HEK293 (cell line): ENCODE data around the gene EEF1AKMT3.

Experiments used
- BCL11B ChIP-seq: fragments of 450-650 bp; formaldehyde crosslinking; IDR thresholded peaks from 2 replicates; pipeline ENCODE4 v1.5.1; 2016; ENCODE audit warnings: low read depth, missing biosample characterization, missing genetic modification characterization
- GFI1B ChIP-seq: fragments of 450-650 bp; formaldehyde crosslinking; IDR thresholded peaks from 2 replicates; pipeline ENCODE4 v1.5.1; 2016; ENCODE audit warnings: missing biosample characterization, missing genetic modification characterization
- GLIS2 ChIP-seq: fragments of 450-650 bp; formaldehyde crosslinking; IDR thresholded peaks from 2 replicates; pipeline ENCODE4 v1.5.1; 2016; ENCODE audit warnings: missing biosample characterization, missing genetic modification characterization
- INSM2 ChIP-seq: fragments of 450-650 bp; formaldehyde crosslinking; IDR thresholded peaks from 2 replicates; pipeline ENCODE4 v1.5.1; 2016; ENCODE audit warnings: missing biosample characterization, missing genetic modification characterization
- MZF1 ChIP-seq: fragments of 450-650 bp; formaldehyde crosslinking; IDR thresholded peaks from 2 replicates; pipeline ENCODE4 v1.5.1; 2017; ENCODE audit warnings: missing biosample characterization, missing genetic modification characterization, borderline replicate concordance
- RBAK ChIP-seq: fragments of 450-650 bp; formaldehyde crosslinking; IDR thresholded peaks from 2 replicates; pipeline ENCODE4 v1.5.1; 2016; ENCODE audit warnings: missing biosample characterization, missing genetic modification characterization
- SALL2 ChIP-seq: fragments of 450-650 bp; formaldehyde crosslinking; IDR thresholded peaks from 2 replicates; pipeline ENCODE4 v1.5.0; 2017; ENCODE audit warnings: missing biosample characterization, mild to moderate bottlenecking, missing genetic modification characterization, borderline replicate concordance
- SP7 ChIP-seq: fragments of 450-650 bp; formaldehyde crosslinking; IDR thresholded peaks from 2 replicates; pipeline ENCODE4 v1.5.1; 2016; ENCODE audit warnings: missing biosample characterization, missing genetic modification characterization
- ZIC2 ChIP-seq: fragments of 450-650 bp; formaldehyde crosslinking; IDR thresholded peaks from 2 replicates; pipeline ENCODE4 v1.5.1; 2016; ENCODE audit warnings: missing biosample characterization, missing genetic modification characterization
- ZNF2 ChIP-seq: fragments of 450-650 bp; formaldehyde crosslinking; IDR thresholded peaks from 2 replicates; pipeline ENCODE4 v1.5.1; 2016; ENCODE audit warnings: missing biosample characterization, missing genetic modification characterization
- ZNF280C ChIP-seq: fragments of 450-650 bp; formaldehyde crosslinking; IDR thresholded peaks from 2 replicates; pipeline ENCODE4 v1.5.1; 2016; ENCODE audit warnings: missing biosample characterization, missing genetic modification characterization
- ZNF510 ChIP-seq: fragments of 450-650 bp; formaldehyde crosslinking; IDR thresholded peaks from 2 replicates; pipeline ENCODE4 v1.5.1; 2018; ENCODE audit warnings: mild to moderate bottlenecking, missing genetic modification characterization, missing biosample characterization; ENCODE audit not compliant: insufficient replicate concordance
- ZNF580 ChIP-seq: fragments of 450-650 bp; formaldehyde crosslinking; IDR thresholded peaks from 2 replicates; pipeline ENCODE4 v1.5.1; 2016; ENCODE audit warnings: missing biosample characterization, missing genetic modification characterization
- ZNF654 ChIP-seq: fragments of 450-650 bp; formaldehyde crosslinking; IDR thresholded peaks from 2 replicates; pipeline ENCODE4 v1.5.1; 2016; ENCODE audit warnings: low read depth, missing biosample characterization, missing genetic modification characterization
- ZNF692 ChIP-seq: fragments of 450-650 bp; formaldehyde crosslinking; IDR thresholded peaks from 2 replicates; pipeline ENCODE4 v1.5.1; 2016; ENCODE audit warnings: missing biosample characterization, missing genetic modification characterization
- ZNF707 ChIP-seq: fragments of 450-650 bp; formaldehyde crosslinking; IDR thresholded peaks from 2 replicates; pipeline ENCODE4 v1.5.1; 2016; ENCODE audit warnings: missing biosample characterization, missing genetic modification characterization
- ZNF776 ChIP-seq: fragments of 450-650 bp; formaldehyde crosslinking; IDR thresholded peaks from 2 replicates; pipeline ENCODE4 v1.5.0; 2017; ENCODE audit warnings: missing biosample characterization, missing genetic modification characterization, borderline replicate concordance
- TF ChIP-seq, protein P1 (sequence below): fragments of 450-650 bp; formaldehyde crosslinking; IDR thresholded peaks from 2 replicates; pipeline ENCODE4 v1.5.1; 2016; ENCODE audit warnings: missing biosample characterization, missing genetic modification characterization
- TF ChIP-seq, protein P2 (sequence below): fragments of 450-650 bp; IDR thresholded peaks from 2 replicates; pipeline ENCODE4 v1.5.1; 2018; ENCODE audit warnings: missing biosample characterization, mild to moderate bottlenecking, missing genetic modification characterization
- TF ChIP-seq, protein P3 (sequence below): fragments of 450-650 bp; formaldehyde crosslinking; IDR thresholded peaks from 2 replicates; pipeline ENCODE4 v1.5.1; 2017; ENCODE audit warnings: missing biosample characterization, missing genetic modification characterization
- TF ChIP-seq, protein P4 (sequence below): fragments of 450-650 bp; formaldehyde crosslinking; IDR thresholded peaks from 2 replicates; pipeline ENCODE4 v1.5.1; 2016; ENCODE audit warnings: missing biosample characterization, missing genetic modification characterization, low read depth
- TF ChIP-seq, protein P5 (sequence below): fragments of 450-650 bp; formaldehyde crosslinking; IDR thresholded peaks from 2 replicates; pipeline ENCODE4 v1.5.1; 2016; ENCODE audit warnings: missing biosample characterization, missing genetic modification characterization

The EEF1AKMT3 gene

GRCh38 chr12:57744194-57744776 is 28.1 kb upstream of the EEF1AKMT3 start (continued):
- TF ChIP-seq ZNF692 (tag by site-specific recombination) (peak; percentile 23), ZNF280C (no peak), ZNF580 (tag by site-specific recombination) (peak; percentile 54; the same call in 1 of the 2 replicates), INSM2 (peak; percentile 61), ZNF510 (tag by site-specific recombination) (no peak), RBAK (no peak), SP7 (tag by site-specific recombination) (peak; percentile 54; the same call in 1 of the 2 replicates), ZIC2 (tag by site-specific recombination) (no peak), GFI1B (tag by site-specific recombination) (no peak), ZNF776 (tag by site-specific recombination) (no peak), ZNF2 (tag by site-specific recombination) (no peak; the same call in 1 of the 2 replicates), BCL11B (tag by site-specific recombination) (no peak), ZNF707 (no peak), GLIS2 (tag by site-specific recombination) (no peak), SALL2 (no peak), ZNF654 (no peak), MZF1 (tag by site-specific recombination) (no peak)
- TF ChIP-seq, protein P1, sequence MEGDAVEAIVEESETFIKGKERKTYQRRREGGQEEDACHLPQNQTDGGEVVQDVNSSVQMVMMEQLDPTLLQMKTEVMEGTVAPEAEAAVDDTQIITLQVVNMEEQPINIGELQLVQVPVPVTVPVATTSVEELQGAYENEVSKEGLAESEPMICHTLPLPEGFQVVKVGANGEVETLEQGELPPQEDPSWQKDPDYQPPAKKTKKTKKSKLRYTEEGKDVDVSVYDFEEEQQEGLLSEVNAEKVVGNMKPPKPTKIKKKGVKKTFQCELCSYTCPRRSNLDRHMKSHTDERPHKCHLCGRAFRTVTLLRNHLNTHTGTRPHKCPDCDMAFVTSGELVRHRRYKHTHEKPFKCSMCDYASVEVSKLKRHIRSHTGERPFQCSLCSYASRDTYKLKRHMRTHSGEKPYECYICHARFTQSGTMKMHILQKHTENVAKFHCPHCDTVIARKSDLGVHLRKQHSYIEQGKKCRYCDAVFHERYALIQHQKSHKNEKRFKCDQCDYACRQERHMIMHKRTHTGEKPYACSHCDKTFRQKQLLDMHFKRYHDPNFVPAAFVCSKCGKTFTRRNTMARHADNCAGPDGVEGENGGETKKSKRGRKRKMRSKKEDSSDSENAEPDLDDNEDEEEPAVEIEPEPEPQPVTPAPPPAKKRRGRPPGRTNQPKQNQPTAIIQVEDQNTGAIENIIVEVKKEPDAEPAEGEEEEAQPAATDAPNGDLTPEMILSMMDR (tag by site-specific recombination), result no peak
- TF ChIP-seq, protein P2, sequence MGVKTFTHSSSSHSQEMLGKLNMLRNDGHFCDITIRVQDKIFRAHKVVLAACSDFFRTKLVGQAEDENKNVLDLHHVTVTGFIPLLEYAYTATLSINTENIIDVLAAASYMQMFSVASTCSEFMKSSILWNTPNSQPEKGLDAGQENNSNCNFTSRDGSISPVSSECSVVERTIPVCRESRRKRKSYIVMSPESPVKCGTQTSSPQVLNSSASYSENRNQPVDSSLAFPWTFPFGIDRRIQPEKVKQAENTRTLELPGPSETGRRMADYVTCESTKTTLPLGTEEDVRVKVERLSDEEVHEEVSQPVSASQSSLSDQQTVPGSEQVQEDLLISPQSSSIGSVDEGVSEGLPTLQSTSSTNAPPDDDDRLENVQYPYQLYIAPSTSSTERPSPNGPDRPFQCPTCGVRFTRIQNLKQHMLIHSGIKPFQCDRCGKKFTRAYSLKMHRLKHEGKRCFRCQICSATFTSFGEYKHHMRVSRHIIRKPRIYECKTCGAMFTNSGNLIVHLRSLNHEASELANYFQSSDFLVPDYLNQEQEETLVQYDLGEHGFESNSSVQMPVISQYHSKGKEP (tag by site-specific recombination), result 0 out of 2 replicates have a peak, but pooled peaks have one; percentile 22
- TF ChIP-seq, protein P3, sequence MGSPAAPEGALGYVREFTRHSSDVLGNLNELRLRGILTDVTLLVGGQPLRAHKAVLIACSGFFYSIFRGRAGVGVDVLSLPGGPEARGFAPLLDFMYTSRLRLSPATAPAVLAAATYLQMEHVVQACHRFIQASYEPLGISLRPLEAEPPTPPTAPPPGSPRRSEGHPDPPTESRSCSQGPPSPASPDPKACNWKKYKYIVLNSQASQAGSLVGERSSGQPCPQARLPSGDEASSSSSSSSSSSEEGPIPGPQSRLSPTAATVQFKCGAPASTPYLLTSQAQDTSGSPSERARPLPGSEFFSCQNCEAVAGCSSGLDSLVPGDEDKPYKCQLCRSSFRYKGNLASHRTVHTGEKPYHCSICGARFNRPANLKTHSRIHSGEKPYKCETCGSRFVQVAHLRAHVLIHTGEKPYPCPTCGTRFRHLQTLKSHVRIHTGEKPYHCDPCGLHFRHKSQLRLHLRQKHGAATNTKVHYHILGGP (tag by site-specific recombination), result no peak; the same call in 1 of the 2 replicates
- TF ChIP-seq, protein P4, sequence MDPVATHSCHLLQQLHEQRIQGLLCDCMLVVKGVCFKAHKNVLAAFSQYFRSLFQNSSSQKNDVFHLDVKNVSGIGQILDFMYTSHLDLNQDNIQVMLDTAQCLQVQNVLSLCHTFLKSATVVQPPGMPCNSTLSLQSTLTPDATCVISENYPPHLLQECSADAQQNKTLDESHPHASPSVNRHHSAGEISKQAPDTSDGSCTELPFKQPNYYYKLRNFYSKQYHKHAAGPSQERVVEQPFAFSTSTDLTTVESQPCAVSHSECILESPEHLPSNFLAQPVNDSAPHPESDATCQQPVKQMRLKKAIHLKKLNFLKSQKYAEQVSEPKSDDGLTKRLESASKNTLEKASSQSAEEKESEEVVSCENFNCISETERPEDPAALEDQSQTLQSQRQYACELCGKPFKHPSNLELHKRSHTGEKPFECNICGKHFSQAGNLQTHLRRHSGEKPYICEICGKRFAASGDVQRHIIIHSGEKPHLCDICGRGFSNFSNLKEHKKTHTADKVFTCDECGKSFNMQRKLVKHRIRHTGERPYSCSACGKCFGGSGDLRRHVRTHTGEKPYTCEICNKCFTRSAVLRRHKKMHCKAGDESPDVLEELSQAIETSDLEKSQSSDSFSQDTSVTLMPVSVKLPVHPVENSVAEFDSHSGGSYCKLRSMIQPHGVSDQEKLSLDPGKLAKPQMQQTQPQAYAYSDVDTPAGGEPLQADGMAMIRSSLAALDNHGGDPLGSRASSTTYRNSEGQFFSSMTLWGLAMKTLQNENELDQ (tag by site-specific recombination), result no peak
- TF ChIP-seq, protein P5, sequence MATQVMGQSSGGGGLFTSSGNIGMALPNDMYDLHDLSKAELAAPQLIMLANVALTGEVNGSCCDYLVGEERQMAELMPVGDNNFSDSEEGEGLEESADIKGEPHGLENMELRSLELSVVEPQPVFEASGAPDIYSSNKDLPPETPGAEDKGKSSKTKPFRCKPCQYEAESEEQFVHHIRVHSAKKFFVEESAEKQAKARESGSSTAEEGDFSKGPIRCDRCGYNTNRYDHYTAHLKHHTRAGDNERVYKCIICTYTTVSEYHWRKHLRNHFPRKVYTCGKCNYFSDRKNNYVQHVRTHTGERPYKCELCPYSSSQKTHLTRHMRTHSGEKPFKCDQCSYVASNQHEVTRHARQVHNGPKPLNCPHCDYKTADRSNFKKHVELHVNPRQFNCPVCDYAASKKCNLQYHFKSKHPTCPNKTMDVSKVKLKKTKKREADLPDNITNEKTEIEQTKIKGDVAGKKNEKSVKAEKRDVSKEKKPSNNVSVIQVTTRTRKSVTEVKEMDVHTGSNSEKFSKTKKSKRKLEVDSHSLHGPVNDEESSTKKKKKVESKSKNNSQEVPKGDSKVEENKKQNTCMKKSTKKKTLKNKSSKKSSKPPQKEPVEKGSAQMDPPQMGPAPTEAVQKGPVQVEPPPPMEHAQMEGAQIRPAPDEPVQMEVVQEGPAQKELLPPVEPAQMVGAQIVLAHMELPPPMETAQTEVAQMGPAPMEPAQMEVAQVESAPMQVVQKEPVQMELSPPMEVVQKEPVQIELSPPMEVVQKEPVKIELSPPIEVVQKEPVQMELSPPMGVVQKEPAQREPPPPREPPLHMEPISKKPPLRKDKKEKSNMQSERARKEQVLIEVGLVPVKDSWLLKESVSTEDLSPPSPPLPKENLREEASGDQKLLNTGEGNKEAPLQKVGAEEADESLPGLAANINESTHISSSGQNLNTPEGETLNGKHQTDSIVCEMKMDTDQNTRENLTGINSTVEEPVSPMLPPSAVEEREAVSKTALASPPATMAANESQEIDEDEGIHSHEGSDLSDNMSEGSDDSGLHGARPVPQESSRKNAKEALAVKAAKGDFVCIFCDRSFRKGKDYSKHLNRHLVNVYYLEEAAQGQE, result no peak
